Aorta (tissue), 5 donors: ENCODE results near the gene COX10. TPM values are rescaled to one million over a fixed set of nuclear protein-coding genes. Genes with fewer than 3 reads are reported as not detected.
"Not testable (repeated sequence)": the region's sequence is repeated elsewhere in the genome, so short reads cannot be mapped to it uniquely, and the experiment has no call there.

Source experiments
- ATAC-seq: fragments of 200-7000 bp; cut with Tn5 transposase; one replicate; pipeline ENCODE4 v1.9.1; 2022; ENCODE audit warnings: moderate library complexity; ENCODE audit not compliant: low FRiP score
- DNase-seq, 2 donors: peaks; one replicate each; pipeline ENCODE4 v3.0.0-alpha.2; 2020
- H3K27ac ChIP-seq, 2 donors: one replicate each; pipeline ENCODE4 v1.5.1; 2013; ENCODE audit warnings: low read length in 2 of 2, mild to moderate bottlenecking in 2 of 2, moderate library complexity in 2 of 2, control low read depth in 1 of 2, inconsistent platforms in 1 of 2, low read depth in 1 of 2
- H3K27me3 ChIP-seq, 2 donors: one replicate each; pipeline ENCODE4 v1.6.1; 2013; ENCODE audit warnings: control low read depth in 1 of 2, low read length in 1 of 2, mild to moderate bottlenecking in 1 of 2, moderate library complexity in 1 of 2; ENCODE audit not compliant: insufficient read depth in 2 of 2, control insufficient read depth in 1 of 2
- H3K36me3 ChIP-seq, 2 donors: one replicate each; pipeline ENCODE4 v1.6.1; 2013; ENCODE audit warnings: control low read depth in 1 of 2, low read length in 1 of 2, mild to moderate bottlenecking in 1 of 2; ENCODE audit not compliant: insufficient read depth in 2 of 2, control insufficient read depth in 1 of 2
- H3K4me1 ChIP-seq, 2 donors: one replicate each; pipeline ENCODE4 v1.6.1; 2013; ENCODE audit warnings: low read length in 2 of 2, control low read depth in 1 of 2, mild to moderate bottlenecking in 1 of 2, moderate library complexity in 1 of 2; ENCODE audit not compliant: insufficient read depth in 2 of 2, control insufficient read depth in 1 of 2
- H3K4me3 ChIP-seq, 2 donors: one replicate each; pipeline ENCODE4 v1.5.1; 2013; ENCODE audit warnings: low read length in 2 of 2, control low read depth in 1 of 2, mild to moderate bottlenecking in 1 of 2
- H3K9me3 ChIP-seq: one replicate; pipeline ENCODE4 v1.6.1; 2013; ENCODE audit warnings: mild to moderate bottlenecking, low read length; ENCODE audit not compliant: control insufficient read depth
- WGBS, 2 donors: extraction: QIAGEN DNeasy Blood & Tissue Kit; methylation state at CpG; one replicate each; pipeline ENCODE4 v1.1.7; 2013; 5-methylcytosine and 5-hydroxymethylcytosine counted together
- intact Hi-C, 2 donors: fragments of 100-400 bp; cut with DNase I; formaldehyde crosslinking; loops; one replicate each; pipeline versions ENCODE4 v1.14.2 to v1.15.0; 2022
- polyA plus RNA-seq, 2 donors: library from polyadenylated mRNA; stranded (reverse); fragments of 200-250 nt; gene quantifications; one replicate each; pipeline ENCODE4 v1.2.3, GENCODE V29; 2013
- total RNA-seq, 2 donors: library from RNA; stranded (reverse); fragmentation: NEBNext Ultra II Directional; extraction: Animal tissue kit (Norgen Biotek cat#: 25700); gene quantifications; one replicate each; pipeline ENCODE4 v1.2.1, GENCODE V29; 2021
- donor health status: healthy with polysubstance abuse.
- donor health status: Bipolar disorder and iron deficiency.
- donor health status: DM: no; HTN: no; CAD: no.
- donor health status: DM: no; HTN: no; CAD: no.
- donor health status: DM: yes; HTN: yes; CAD: no.

The COX10 gene
- total and polyA plus RNA-seq, 4 donors: 2.5 to 9.9 (median 6.6) TPM

GRCh38 chr17:14184536-14184935, 115.2 kb downstream of the COX10 start:
- intact Hi-C loops, H3K4me3 ChIP-seq, H3K36me3 ChIP-seq, H3K9me3 ChIP-seq, H3K27ac ChIP-seq, H3K4me1 ChIP-seq, DNase-seq, ATAC-seq, H3K27me3 ChIP-seq: not testable (repeated sequence)
- 98 to 100% methylated on average over 4 to 5 of the region's 5 CpGs for WGBS, 2 donors

GRCh38 chr17:14186443-14186842, 117.1 kb downstream of the COX10 start:
- H3K27ac ChIP-seq, H3K36me3 ChIP-seq, H3K4me1 ChIP-seq, DNase-seq, H3K27me3 ChIP-seq, ATAC-seq, H3K9me3 ChIP-seq, H3K4me3 ChIP-seq, intact Hi-C loops: not testable (repeated sequence)
- 88 to 95% methylated on average over 2 of the region's 4 CpGs for WGBS, 2 donors

- H3K36me3 ChIP-seq, ATAC-seq: not testable (repeated sequence)
Observed at GRCh38 chr17:14190774-14191173, 121.5 kb downstream of the COX10 start.

GRCh38 chr17:14191469-14191868, 122.2 kb downstream of the COX10 start:
- H3K4me1 ChIP-seq, ATAC-seq, H3K36me3 ChIP-seq, DNase-seq, H3K9me3 ChIP-seq, H3K4me3 ChIP-seq, H3K27me3 ChIP-seq, H3K27ac ChIP-seq, intact Hi-C loops: not testable (repeated sequence)

More at GRCh38 chr17:14190774-14191173, 121.5 kb downstream of the COX10 start:
- H3K27ac ChIP-seq, H3K27me3 ChIP-seq, H3K4me1 ChIP-seq, H3K9me3 ChIP-seq, intact Hi-C loops, DNase-seq, H3K4me3 ChIP-seq: not testable (repeated sequence)
- 75 to 81% methylated on average over 1 of the region's 1 CpG for WGBS, 2 donors

- H3K9me3 ChIP-seq, H3K4me1 ChIP-seq, H3K4me3 ChIP-seq, ATAC-seq, H3K27ac ChIP-seq, H3K36me3 ChIP-seq, DNase-seq, intact Hi-C loops, H3K27me3 ChIP-seq: not testable (repeated sequence)
- 81 to 86% methylated on average over 10 to 11 of the region's 11 CpGs for WGBS, 2 donors
Observed at GRCh38 chr17:14192039-14192438, 122.7 kb downstream of the COX10 start.

- H3K27ac ChIP-seq, H3K27me3 ChIP-seq, H3K36me3 ChIP-seq, H3K9me3 ChIP-seq, intact Hi-C loops, H3K4me3 ChIP-seq, H3K4me1 ChIP-seq, ATAC-seq, DNase-seq: not testable (repeated sequence)
- 93% methylated on average over 12 of the region's 13 CpGs for WGBS, 2 donors
Observed at GRCh38 chr17:14192636-14193344, 123.5 kb downstream of the COX10 start.

- H3K36me3 ChIP-seq: no peaks in the 10 kb centered on the region
- H3K27me3 ChIP-seq: no peaks in the 10 kb centered on the region
- no peak overlapping the region for H3K27ac ChIP-seq
- no peaks in the 10 kb centered on the region for H3K9me3 ChIP-seq
- no peak overlapping the region for H3K4me3 ChIP-seq
- no peaks in the 10 kb centered on the region for H3K4me1 ChIP-seq
- 87 to 95% methylated on average over 4 of the region's 4 CpGs for WGBS, 2 donors
- no peak for DNase-seq
- ATAC-seq: no peak
- intact Hi-C loops: no loop called here
Observed at GRCh38 chr17:14196377-14196997, 127.2 kb downstream of the COX10 start.

GRCh38 chr17:14197057-14197456, 127.8 kb downstream of the COX10 start:
- no peak overlapping the region for H3K4me3 ChIP-seq
- ATAC-seq (no peak), DNase-seq (no peak)
- intact Hi-C loops: no loop called here
- WGBS, 2 donors: 95 to 100% methylated on average over 2 of the region's 2 CpGs
- no peak overlapping the region for H3K27ac ChIP-seq
- no peaks in the 10 kb centered on the region for H3K36me3 ChIP-seq
- H3K4me1 ChIP-seq: no peaks in the 10 kb centered on the region
- H3K9me3 ChIP-seq: no peaks in the 10 kb centered on the region
- H3K27me3 ChIP-seq: no peaks in the 10 kb centered on the region

GRCh38 chr17:14197586-14197985, 128.3 kb downstream of the COX10 start:
- DNase-seq: no peak
- Histone ChIP-seq H3K4me1 (no peaks in the 10 kb centered on the region), H3K36me3 (no peaks in the 10 kb centered on the region), H3K27ac (no peak overlapping the region), H3K27me3 (no peaks in the 10 kb centered on the region), H3K4me3 (no peak overlapping the region), H3K9me3 (no peaks in the 10 kb centered on the region)
- intact Hi-C loops: no loop called here
- no peak for ATAC-seq
- WGBS, 2 donors: 61 to 95% methylated on average over 4 of the region's 4 CpGs
